Nephron (organoid): ENCODE data around the gene GNAS.
A peak's percentile ranks its signal among the peaks of the same experiment; 100 is the strongest.

Source experiments
- H3K27ac Mint-ChIP-seq, 3 experiments: 2 replicates each; pipeline ENCODE4 v1.8.0; 2020; ENCODE audit warnings: mixed read lengths in 3 of 3, mild to moderate bottlenecking in 2 of 3, moderate library complexity in 1 of 3
- H3K27me3 Mint-ChIP-seq: 2 replicates; pipeline ENCODE4 v1.8.0; 2021; ENCODE audit warnings: low read depth, mild to moderate bottlenecking, moderate library complexity, mixed read lengths
- H3K36me3 Mint-ChIP-seq: 2 replicates; pipeline ENCODE4 v1.8.0; 2020; ENCODE audit warnings: low read depth, mixed read lengths
- H3K4me1 Mint-ChIP-seq: 2 replicates; pipeline ENCODE4 v1.8.0; 2020; ENCODE audit warnings: mixed read lengths
- H3K4me3 Mint-ChIP-seq, 3 experiments: 2 replicates each; pipeline ENCODE4 v1.8.0; 2020; ENCODE audit warnings: mild to moderate bottlenecking in 3 of 3, mixed read lengths in 3 of 3, moderate library complexity in 2 of 3
- H3K9me3 Mint-ChIP-seq: 2 replicates; pipeline ENCODE4 v1.8.0; 2020; ENCODE audit warnings: mixed read lengths
- CTCF ChIP-seq, 3 experiments: fragments of 200-600 bp; sonication (generic); IDR thresholded peaks; one replicate each; pipeline ENCODE4 v1.5.0; 2021; ENCODE audit warnings: antibody characterized with exemption in 3 of 3; ENCODE audit not compliant: unreplicated experiment in 3 of 3

GNAS gene

GRCh38 chr20:58886546-58886945, 34.0 kb downstream of the GNAS start:
- Mint-ChIP-seq H3K9me3 (no peaks in the 10 kb centered on the region), H3K27me3 (peaks cover 4% of the 10 kb centered on the region), H3K4me3 (peak overlapping the region in 2 of 3 experiments; percentile 49 to 90), H3K27ac (peak overlapping the region in 1 of 3 experiments; percentile 82), H3K4me1 (peaks cover 33% of the 10 kb centered on the region), H3K36me3 (no peaks in the 10 kb centered on the region)
- TF ChIP-seq CTCF (IDR thresholded peaks at IDR 0.05; ENCODE audit: unreplicated experiment in 3 of 3): no peak

- Mint-ChIP-seq H3K4me1 (peaks cover 29% of the 10 kb centered on the region), H3K27ac (peak overlapping the region; percentile 82 to 86 (median 83)), H3K9me3 (no peaks in the 10 kb centered on the region), H3K4me3 (peak overlapping the region; percentile 83 to 90 (median 88)), H3K36me3 (peaks cover 3% of the 10 kb centered on the region), H3K27me3 (no peaks in the 10 kb centered on the region)
- no peak for TF ChIP-seq CTCF (IDR thresholded peaks at IDR 0.05; ENCODE audit: unreplicated experiment in 3 of 3)
These were observed 35.6 kb downstream of the GNAS start for GRCh38 chr20:58888103-58888502.

- Mint-ChIP-seq H3K4me3 (peak overlapping the region; percentile 83 to 90 (median 88)), H3K27ac (peak overlapping the region; percentile 83 to 97 (median 86)), H3K9me3 (no peaks in the 10 kb centered on the region), H3K4me1 (peaks cover 28% of the 10 kb centered on the region), H3K27me3 (no peaks in the 10 kb centered on the region), H3K36me3 (peaks cover 3% of the 10 kb centered on the region)
- TF ChIP-seq CTCF (IDR thresholded peaks at IDR 0.05; ENCODE audit: unreplicated experiment in 3 of 3): no peak
These were observed 36.2 kb downstream of the GNAS start for GRCh38 chr20:58888521-58889333.

- Mint-ChIP-seq H3K36me3 (peaks cover 3% of the 10 kb centered on the region), H3K27me3 (no peaks in the 10 kb centered on the region), H3K9me3 (no peaks in the 10 kb centered on the region), H3K4me1 (peaks cover 33% of the 10 kb centered on the region), H3K27ac (peak overlapping the region; percentile 84 to 97 (median 92)), H3K4me3 (peak overlapping the region; percentile 88 to 95 (median 92))
- no peak for TF ChIP-seq CTCF (IDR thresholded peaks at IDR 0.05; ENCODE audit: unreplicated experiment in 3 of 3)
These were observed 36.8 kb downstream of the GNAS start for GRCh38 chr20:58889334-58889760.

- no peak for TF ChIP-seq CTCF (IDR thresholded peaks at IDR 0.05; ENCODE audit: unreplicated experiment in 3 of 3)
- no peaks in the 10 kb centered on the region for H3K27me3 Mint-ChIP-seq
These were observed 37.4 kb downstream of the GNAS start for GRCh38 chr20:58889798-58890517.

More at GRCh38 chr20:58889798-58890517, 37.4 kb downstream of the GNAS start:
- peaks cover 35% of the 10 kb centered on the region for H3K4me1 Mint-ChIP-seq
- no peaks in the 10 kb centered on the region for H3K9me3 Mint-ChIP-seq
- H3K36me3 Mint-ChIP-seq: peaks cover 3% of the 10 kb centered on the region
- peak overlapping the region; percentile 97 to 100 (median 99) for H3K27ac Mint-ChIP-seq
- H3K4me3 Mint-ChIP-seq: peak overlapping the region; percentile 97 to 98 (median 98)
